ENCODE results near the gene GTF3C5.
"Not testable (repeated sequence)": the region's sequence is repeated elsewhere in the genome, so short reads cannot be mapped to it uniquely, and the experiment has no call there.

The GTF3C5 gene

DNA sequence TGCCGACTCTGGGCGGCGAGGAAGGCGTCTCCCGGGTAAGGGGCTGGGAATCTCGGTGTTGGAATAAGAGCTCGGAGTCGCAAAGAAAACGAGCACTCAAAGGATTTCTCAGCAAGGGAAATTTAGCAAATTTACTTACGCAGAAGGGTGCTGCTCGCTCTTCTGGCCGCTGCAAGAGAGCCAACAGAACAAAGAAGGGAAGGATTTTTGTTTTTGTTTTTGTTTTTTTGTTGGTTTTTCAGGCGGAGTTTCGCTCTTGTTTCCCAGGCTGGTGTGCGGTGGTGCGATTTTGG, 279 bp downstream of the GTF3C5 start:
- DNase-seq (ENCODE audit: low spot score) = no peak

DNA sequence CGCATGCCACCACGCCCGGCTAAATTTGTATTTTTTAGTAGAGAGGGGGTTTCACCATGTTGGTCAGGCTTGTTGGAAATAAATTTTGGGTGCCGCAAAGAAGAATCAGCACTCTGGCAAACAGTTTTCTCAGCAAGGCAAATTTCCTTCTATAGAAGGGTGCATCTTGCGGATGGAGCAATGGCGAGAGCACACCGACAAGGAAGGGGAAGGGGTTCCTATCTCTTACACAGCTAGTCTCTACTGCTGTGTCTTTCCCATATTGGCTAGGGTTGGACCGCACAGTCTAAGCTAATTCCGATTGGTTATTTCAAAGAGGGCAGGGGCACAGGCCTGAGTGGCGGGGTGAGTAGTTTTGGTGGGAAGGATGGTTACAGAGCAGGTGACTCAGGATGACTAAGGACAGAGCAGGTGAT, 707 bp downstream of the GTF3C5 start:
- no peak for DNase-seq (ENCODE audit: low spot score)

DNA sequence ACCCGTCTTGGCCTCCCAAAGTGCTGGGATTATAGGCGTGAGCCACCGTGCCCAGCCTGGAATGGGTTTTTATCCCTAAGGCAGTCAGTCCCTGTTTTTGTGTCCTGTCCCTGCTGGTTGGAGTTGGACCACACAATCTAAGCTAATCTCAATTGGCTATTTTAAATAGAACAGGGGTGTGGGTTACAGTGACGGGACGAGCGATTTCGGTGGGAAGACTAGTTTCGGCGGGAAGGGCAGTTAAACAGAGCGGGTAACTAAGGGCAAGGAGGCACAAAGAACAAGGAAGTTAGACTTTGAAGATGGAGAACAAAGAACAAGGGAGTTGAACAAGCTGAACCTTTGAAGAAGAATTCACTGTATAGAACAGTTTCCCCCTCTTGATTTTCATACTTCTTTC, 1.4 kb downstream of the GTF3C5 start:
- DNase-seq (ENCODE audit: low spot score) = no peak

DNA sequence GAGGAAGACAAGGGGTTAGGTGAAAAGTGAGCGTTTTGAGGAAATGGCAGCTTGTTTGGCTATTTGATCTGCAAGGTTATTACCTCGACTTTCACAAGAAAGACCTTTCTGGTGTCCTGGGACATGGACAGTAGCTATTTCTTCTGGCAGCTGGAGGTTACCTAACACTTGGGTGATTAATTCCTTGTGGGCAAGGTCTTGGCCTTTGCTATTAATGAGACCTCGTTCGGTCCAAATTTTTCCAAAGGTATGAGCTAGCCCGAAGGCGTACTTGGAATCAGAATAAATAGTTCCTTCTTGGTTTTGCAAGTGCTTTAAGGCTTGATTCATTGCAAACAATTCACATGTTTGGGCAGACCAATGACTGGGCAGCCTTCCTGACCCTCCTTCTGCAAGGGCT, 4.9 kb downstream of the GTF3C5 start:
- DNase-seq (ENCODE audit: low spot score) = no peak

DNA sequence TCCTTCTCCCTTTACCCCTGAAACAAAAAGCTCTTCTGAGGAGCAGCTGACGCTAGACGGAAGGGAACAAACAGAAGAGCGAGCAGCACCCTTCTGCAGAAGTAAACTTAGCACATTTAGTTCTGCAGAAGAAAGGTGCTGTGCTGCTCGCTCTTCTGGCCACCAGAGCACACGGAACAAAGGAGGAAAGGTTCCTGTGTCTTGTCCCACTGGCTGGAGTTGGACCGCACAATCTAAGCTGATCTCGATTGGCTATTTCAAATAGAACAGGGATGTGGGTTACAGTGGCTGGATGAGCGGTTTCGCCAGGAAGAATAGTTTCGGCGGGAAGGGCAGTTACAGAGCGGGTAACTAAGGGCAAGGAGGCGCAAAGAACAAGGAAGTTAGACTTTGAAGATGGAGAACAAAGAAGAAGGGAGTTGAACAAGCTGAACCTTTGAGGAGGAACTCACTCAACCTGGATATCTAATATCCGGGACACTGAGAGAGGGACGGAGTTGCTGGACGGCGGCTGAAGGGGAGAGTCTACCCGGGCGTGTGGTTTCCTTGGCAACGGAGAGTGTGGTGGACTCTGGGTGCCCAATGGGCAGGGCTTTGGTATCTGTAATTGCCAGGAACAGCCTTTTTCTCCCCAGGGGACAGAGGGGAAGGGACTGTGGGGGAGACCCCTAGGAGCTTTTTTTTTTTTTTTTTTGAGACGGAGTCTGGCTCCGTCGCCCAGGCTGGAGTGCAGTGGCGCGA, 7.1 kb downstream of the GTF3C5 start:
- no peak for DNase-seq (ENCODE audit: low spot score)

DNA sequence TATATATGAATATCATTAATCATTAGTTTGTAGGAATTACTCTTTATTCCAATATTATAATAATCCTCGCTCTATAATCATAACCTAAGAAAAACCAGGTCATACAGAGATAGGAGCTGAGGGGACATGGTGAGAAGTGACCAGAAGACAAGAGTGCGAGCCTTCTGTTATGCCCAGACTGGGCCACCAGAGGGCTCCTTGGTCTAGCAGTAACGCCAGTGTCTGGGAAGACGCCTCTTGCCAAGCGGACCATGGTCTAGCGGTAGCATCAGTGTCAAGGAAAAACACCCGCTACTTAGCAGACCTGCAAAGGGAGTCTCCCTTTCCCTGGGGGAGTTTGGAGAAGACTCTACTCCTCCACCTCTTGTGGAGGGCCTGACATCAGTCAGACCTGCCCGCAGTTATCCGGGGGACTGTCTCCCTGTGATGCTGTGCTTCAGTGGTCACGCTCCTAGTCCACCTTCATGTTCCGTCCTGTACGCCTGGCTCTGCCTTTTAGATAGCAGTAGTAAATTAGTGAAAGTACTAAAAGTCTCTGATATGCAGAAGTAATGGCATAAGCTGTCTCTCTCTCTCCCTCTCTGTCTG, 10.2 kb downstream of the GTF3C5 start:
- DNase-seq (ENCODE audit: low spot score) = not testable (repeated sequence)

DNA sequence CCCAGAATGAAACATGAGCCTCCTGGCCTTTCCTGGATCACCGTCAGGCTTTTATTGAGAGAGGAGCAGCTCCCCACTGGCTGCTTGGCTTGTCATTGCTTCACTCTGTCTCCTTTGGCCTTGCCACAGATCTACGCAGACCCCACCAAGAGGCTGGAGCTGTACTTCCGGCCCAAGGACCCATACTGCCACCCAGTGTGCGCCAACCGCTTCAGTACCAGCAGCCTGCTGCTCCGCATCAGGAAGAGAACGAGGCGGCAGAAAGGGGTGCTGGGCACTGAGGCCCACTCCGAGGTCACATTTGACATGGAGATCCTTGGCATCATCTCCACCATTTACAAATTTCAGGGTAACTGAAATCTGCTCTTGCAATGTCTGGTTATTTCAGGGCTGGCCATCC, 11.2 kb downstream of the GTF3C5 start:
- DNase-seq (ENCODE audit: low spot score) = no peak

DNA sequence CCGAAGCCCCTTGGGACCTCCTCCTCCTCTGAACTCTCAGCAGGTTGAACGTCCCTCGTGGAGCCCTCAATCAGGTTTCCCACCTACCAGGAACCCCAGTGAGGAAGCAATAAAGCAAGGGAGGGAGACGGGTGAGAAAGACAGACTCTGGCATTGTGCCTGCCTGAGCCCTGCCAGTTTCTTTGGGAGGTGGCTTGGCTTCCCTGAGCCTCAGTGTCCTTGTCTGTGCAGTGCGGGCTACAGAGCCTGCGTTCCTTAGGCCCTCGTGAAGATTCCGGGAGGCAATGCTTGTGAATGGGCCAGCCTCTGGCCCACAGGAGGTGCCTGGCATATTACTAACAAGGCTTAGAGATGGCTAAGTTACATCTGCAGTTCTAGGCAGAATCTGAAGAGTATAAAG, 11.9 kb downstream of the GTF3C5 start:
- no peak for DNase-seq (ENCODE audit: low spot score)

DNA sequence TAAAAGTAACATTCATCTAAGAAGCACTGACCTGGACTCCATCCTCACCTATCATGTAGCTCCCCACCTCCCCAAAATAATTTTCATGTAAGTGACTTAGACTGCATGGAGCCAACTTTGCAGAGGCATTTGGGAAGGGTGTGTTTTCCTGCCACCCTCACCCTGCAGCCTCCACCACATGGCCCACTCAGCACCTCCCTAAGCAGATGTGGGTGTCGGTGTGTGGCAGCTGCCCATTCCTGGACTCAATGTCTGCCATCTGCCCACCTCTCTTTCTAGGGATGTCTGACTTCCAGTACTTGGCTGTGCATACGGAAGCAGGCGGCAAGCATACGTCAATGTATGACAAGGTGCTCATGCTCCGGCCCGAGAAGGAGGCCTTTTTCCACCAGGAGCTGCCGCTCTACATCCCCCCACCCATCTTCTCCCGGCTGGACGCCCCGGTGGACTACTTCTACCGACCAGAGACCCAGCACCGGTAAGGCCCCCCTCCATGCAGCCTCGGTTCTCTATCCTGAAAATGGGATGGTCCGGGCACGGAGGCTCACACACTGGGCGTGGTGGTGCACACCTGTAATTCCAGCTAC, 12.7 kb downstream of the GTF3C5 start:
- no peak for DNase-seq (ENCODE audit: low spot score)

DNA sequence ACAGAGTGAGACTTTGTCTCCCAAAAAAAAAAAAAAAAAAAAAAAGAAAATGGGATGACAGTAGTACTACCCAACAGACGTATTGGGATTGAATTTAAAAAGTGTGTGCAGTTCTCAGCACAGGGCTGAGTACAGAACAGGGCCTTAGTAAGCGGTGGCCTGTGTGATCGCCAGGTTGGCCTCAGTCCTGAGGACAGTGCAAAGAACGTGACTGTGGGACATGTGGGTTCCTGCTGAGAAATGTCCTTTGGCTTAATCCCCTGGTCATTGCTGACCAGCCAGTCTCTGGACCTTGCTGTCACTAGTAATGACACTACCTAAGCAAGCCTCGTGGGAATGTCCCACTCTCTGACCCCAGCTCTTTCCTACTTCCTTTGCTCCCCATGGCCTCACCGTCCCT, 13.3 kb downstream of the GTF3C5 start:
- DNase-seq (ENCODE audit: low spot score) = no peak

DNA sequence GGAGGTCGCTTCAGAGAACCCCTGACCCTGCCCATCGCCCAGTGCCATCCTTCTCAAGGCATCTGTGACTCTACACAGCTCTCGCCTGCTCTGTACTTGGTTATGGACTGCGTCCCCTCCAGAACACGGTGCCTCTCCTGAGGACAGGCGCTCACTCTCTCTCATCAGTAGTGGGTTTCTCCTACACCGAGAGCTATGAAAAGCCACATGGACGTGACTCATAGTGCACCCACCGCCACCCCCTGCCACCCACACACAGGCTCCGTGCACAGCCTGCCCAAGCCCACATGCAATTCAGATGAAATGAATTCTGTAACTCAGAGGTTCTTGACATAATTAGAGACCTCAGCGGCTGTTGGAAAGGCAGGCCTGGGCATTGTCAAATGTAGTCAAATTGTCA, 13.9 kb downstream of the GTF3C5 start:
- no peak for DNase-seq (ENCODE audit: low spot score)

DNA sequence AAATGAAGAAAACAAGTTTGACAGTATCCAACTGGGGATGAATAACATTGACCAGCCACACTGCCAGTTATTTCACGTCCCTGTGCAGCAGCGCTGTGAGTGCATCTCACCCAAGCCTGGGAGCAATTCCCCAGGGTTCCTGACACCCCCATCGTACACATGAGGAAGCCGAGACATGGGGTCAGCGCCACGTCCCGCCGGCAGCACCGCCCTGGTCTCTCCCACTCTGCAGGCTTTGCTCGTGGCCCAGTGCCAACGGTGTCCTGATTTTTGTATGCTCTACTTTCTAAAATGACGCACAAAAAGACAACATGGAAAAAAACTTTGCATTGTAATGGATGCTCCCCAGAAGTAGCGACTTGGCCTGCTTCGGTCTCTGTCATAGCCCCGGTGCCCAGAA, 14.3 kb downstream of the GTF3C5 start:
- DNase-seq (ENCODE audit: low spot score) = no peak

DNA sequence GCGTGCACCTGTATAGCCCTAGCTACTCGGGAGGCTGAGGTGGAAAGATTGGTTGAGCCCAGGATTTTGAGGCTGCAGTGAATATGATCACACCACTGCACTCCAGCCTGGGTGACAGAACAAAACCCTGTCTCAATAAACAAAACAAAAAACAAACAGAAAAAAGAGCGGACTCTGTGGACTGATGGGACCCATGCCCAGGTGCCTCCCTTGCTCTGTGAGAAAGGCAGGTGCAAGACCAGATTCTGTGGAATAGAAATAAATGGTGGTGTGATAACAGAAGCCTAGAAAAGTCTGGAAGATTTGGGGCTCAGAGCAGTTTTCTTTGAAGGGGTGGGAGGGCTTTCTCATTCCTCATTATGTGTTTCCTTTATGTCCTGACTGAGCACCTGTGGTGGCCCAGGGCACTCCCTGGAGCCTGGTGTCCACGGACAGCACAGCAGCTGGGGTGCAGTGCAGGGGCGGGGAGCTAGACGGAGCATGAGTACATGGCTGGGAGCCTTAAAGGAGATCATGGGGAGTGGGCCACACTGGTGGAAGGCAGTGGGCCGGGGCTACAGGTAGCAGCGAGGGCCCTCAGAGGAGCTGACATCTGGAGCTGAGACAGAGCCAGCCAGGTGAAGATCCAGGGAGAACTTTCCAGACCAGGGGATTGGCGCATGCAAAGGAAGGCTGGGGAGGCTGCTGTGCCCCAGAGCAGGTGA, 15.6 kb downstream of the GTF3C5 start:
- DNase-seq (ENCODE audit: low spot score) = no peak

DNA sequence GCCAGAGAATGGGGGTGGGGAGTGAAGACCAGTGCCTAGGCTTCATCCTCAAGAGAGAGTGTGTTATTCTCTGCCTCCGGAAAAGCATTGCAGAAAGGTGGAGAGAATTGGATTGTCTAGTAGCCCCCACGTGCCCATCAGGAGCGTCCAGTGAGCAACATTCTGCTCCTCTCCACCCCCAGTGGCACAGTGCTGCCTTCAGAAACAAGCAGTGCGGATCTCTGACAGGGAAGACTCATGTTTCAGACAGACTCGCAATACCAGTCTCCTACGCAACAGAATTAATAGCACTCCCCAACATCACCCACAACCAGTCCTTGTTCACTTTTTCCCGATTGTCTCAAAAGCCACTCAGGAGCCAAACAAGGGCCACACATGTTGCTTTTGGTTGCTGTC, 16.1 kb downstream of the GTF3C5 start:
- DNase-seq (ENCODE audit: low spot score) = no peak

DNA sequence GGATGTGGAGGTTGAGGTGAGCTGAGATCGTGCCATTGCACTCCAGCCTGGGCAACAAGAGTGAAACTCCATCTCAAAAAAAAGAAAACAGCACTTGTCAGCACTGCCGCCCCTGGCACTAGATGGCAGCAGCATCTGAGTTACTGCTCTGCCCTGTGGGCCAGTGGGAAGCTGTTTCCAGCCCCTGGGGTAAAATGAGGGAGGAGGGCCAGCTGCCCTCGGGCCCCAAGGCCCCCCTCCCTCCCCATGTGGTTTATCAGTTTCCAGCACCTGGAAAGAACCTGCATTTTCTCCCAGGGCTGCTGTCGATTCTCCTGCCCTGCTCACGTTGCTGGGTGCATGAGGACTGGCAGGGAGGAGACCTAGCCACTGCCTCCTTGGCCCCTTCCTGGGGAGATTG, 17.8 kb downstream of the GTF3C5 start:
- peak; percentile 18 for DNase-seq (ENCODE audit: low spot score)

DNA sequence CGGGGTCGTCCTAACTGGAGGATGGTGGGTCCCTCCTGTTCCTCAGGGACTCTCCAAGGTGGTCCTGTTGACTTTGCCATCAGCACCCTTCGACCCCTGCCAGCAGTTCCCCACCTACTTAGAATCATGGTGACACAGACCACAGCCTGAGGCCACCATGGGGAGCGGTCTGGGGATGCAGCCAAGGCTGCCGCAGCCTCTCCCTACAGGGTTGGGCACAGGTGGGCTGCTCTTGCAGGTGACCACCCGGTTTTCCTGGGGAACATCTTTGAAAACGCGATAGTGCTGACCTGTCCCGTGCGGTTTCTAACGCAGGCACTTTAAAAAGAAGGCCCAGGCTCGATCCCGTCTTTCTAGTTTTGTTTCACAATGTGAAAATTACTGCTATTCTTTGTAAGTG, 18.2 kb downstream of the GTF3C5 start:
- DNase-seq (ENCODE audit: low spot score) = no peak

DNA sequence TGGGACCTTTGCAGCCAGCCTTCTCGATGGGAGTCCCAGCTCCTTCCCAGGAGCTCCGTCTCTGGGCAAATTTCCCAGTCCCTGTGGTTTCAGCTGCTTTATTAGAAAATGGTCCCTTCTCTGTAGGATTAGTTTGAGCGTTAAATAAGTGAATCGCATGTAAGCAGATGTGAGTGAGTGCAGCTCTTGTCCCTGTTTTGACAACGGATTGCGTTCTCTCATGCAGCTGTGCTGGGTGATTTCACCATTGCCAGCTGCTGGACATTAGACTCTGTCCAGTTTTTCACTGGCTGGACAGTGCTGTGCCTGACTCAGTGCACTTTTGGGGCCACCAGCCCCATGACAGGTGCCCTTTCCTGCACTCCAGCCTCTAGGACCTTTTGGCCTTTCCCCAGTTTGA, 19.3 kb downstream of the GTF3C5 start:
- no peak for DNase-seq (ENCODE audit: low spot score)

DNA sequence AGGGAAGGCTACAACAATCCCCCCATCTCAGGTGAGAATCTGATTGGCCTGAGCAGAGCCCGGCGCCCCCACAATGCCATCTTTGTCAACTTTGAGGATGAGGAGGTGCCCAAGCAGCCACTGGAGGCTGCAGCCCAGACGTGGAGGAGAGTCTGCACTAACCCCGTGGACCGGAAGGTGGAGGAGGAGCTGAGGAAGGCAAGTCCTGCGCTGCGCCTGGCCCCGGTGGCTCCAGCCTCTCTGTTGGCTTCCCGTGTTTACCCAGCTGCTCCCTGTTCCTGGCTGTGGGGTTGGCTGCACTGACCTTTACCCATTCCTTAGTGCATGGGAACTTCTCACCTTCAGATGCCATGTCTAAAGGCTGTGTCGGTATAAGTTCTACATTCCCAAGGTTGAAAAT, 20.0 kb downstream of the GTF3C5 start:
- DNase-seq (ENCODE audit: low spot score) = no peak

DNA sequence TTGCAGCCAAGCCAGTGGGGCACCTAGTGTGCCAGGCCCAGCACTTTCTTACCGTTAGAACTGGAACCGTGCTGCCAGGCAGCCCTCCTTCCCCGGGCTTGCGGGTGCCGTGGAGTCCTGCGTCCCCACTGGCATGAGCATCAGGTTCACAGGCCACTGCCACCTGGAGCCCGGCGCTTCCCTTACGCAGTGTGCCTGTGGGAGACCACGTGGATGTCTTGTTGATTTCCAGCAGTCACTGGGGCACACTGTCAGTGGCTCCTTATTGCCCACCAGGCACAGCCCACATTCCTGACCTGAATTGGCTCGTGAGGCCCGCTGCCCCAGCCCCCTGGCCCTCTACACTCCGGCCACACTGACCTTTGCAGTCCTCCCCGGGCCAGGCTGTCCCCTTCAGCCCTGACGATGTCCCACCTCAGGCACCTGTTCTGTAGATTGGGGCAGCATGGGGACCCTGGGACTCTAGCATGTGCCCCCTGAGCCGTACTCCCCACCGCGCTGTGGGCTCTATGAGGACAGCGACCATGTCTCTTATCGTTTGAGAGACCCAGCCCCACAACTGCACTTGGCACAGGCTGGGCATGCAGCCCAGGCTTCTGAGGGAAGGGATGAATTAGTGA, 20.6 kb downstream of the GTF3C5 start:
- DNase-seq (ENCODE audit: low spot score) = no peak

DNA sequence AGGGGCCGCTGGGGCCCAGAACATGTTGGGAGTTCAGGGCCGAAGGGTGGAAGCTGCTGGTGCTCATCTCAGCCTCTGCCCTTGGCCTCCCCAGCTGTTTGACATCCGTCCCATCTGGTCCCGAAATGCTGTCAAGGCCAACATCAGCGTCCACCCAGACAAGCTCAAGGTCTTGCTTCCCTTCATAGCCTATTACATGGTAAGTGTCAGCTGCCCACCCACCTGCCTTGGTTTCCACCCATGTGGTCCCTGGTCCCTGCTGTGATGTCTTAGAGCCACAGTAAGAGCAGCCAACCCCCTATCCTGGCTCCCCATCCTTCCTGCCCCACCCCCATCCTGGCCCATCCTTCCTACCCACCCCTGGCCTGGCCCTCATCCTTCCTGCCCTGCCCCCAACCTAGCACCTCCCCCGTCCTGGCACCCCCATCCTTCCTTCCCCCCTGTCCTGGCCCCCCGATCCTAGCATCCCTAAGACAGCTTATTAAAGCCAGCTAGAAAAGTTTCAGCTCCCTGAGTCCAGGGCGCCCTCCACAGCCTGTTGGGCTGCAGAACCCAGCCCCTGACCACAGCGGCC, 21.3 kb downstream of the GTF3C5 start:
- DNase-seq (ENCODE audit: low spot score) = no peak

DNA sequence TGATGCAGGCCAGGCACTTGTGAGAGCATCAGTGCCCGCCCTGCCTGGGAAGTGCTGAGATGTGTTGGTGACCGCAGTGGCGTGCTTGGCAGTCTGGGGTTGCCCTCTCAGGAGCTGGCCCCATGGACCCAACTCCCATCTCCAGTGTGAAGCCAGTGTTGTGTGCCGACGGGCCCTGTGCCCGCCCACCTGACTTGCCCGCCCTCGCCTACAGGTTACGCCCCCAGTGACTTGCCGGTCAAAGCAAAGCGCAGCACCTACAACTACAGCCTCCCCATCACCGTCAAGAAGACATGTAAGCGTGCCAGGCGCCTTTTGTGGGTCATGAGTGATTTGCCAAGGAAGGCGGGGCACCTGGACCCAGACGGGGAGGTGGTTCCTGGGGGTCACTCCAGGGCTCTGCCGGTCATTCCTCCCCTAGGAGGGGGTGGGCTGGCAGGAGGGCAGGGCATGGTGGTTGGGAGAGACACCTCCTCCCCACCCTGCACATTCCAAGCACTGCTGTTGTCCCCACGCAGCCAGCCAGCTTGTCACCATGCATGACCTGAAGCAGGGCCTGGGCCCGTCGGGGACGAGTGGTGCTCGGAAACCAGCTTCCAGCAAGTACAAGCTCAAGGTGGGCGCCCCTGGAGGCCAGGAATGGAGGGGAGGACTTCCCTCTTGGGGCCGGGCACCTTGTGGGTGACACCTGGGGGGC, 23.5 kb downstream of the GTF3C5 start:
- DNase-seq (ENCODE audit: low spot score) = no peak

DNA sequence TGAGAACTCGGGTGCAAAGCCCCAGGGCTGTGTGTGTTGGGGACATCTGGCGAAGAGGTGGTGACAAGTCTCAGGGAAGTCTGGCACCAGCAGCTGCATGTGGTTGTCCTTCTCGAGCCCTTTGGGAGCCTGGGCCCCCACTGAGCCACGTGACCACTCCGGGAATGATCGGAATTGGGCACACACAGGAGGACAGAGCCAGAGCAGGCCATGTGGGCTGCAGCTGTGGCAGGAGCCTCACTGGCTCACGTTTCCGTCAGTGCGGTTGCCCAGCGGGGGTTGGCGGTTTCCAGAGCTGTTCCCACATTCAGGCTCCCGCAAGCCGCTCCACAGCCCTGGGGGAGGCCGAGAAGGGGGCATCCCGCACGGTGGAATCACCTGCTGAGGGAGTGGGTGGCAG, 24.2 kb downstream of the GTF3C5 start:
- DNase-seq (ENCODE audit: low spot score) = no peak
